ENCODE results near the gene TSFM. TPM values are rescaled to one million over a fixed set of nuclear protein-coding genes. Genes with fewer than 3 reads are reported as not detected.

The TSFM gene
- total and polyA plus RNA-seq, 9 of the 15 experiments (the other 6 are each of a cell fraction or from before 2014, with no cell fraction given): 44.6 to 198 (median 60.2) TPM

DNA sequence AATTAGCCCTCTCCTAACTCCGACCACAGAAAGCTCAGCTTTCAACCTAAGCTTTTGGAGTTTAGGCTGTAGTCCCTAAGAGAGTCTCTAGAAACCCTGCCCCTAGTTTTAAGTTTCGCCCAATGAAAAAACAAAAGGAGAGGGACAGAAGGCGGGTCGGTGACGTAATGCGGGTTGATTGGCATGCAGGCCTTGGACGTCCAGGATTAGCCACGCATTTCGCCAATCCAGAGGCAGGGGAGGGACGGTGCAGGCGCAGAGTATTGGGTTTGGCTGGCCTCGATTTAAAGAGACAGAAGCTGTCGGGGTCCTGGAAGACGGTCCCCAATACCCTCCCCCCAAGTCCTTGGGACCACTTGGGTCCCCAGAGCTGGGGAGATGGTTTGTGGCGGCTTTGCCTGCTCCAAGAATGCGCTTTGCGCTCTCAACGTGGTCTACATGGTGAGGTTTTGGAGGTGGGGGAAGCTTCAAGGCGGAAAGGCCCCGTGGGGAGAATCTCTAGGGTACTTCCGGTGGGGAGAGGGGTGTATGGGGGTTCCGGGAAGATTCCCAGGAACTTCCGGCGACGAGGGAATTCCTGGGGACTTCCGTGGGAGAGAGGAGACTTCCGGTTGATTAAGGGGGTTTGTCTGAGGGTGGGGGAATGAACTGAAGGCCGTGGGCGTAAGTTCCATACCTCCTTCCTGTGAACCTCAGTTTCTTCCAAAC lies 37.7 kb upstream of the TSFM start, which contains the start of gene TSPAN31 (continued):
- TF ChIP-seq, protein P1, sequence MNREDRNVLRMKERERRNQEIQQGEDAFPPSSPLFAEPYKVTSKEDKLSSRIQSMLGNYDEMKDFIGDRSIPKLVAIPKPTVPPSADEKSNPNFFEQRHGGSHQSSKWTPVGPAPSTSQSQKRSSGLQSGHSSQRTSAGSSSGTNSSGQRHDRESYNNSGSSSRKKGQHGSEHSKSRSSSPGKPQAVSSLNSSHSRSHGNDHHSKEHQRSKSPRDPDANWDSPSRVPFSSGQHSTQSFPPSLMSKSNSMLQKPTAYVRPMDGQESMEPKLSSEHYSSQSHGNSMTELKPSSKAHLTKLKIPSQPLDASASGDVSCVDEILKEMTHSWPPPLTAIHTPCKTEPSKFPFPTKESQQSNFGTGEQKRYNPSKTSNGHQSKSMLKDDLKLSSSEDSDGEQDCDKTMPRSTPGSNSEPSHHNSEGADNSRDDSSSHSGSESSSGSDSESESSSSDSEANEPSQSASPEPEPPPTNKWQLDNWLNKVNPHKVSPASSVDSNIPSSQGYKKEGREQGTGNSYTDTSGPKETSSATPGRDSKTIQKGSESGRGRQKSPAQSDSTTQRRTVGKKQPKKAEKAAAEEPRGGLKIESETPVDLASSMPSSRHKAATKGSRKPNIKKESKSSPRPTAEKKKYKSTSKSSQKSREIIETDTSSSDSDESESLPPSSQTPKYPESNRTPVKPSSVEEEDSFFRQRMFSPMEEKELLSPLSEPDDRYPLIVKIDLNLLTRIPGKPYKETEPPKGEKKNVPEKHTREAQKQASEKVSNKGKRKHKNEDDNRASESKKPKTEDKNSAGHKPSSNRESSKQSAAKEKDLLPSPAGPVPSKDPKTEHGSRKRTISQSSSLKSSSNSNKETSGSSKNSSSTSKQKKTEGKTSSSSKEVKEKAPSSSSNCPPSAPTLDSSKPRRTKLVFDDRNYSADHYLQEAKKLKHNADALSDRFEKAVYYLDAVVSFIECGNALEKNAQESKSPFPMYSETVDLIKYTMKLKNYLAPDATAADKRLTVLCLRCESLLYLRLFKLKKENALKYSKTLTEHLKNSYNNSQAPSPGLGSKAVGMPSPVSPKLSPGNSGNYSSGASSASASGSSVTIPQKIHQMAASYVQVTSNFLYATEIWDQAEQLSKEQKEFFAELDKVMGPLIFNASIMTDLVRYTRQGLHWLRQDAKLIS (CRISPR knock-in tag; IDR thresholded peaks at IDR 0.05): no peak; the same call in 1 of the 2 replicates
- TF ChIP-seq, protein P2, sequence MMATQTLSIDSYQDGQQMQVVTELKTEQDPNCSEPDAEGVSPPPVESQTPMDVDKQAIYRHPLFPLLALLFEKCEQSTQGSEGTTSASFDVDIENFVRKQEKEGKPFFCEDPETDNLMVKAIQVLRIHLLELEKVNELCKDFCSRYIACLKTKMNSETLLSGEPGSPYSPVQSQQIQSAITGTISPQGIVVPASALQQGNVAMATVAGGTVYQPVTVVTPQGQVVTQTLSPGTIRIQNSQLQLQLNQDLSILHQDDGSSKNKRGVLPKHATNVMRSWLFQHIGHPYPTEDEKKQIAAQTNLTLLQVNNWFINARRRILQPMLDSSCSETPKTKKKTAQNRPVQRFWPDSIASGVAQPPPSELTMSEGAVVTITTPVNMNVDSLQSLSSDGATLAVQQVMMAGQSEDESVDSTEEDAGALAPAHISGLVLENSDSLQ (IDR thresholded peaks at IDR 0.05): peak; percentile 99
- TF ChIP-seq ZNF584 (CRISPR knock-in tag; IDR thresholded peaks at IDR 0.05; ENCODE audit: low read depth) (peak; percentile 69; the same call in 1 of the 2 replicates), NEUROD1 (IDR thresholded peaks at IDR 0.05; ENCODE audit: borderline replicate concordance, low read depth, low read length, partially characterized antibody) (peak; percentile 64), NBN (IDR thresholded peaks at IDR 0.05; ENCODE audit: low read depth) (0 out of 2 replicates have a peak, but pooled peaks have one; percentile 47), ETV1 (tag; conservative IDR thresholded peaks at IDR 0.05; ENCODE audit: low read depth) (peak; percentile 76), GATAD2A (IDR thresholded peaks at IDR 0.05) (no peak), PCBP1 (IDR thresholded peaks at IDR 0.05; ENCODE audit: low read depth, low read length, poor library complexity, severe bottlenecking) (no peak), ZNF764 (CRISPR knock-in tag; IDR thresholded peaks at IDR 0.05; ENCODE audit: low read depth) (no peak), SFPQ (IDR thresholded peaks at IDR 0.05; ENCODE audit: low read depth, low read length) (no peak), KAT7 (CRISPR knock-in tag; IDR thresholded peaks at IDR 0.05; ENCODE audit: borderline replicate concordance) (peak; percentile 72; the same call in 1 of the 2 replicates), HCFC1 (IDR thresholded peaks at IDR 0.05; ENCODE audit: low read depth, low read length) (no peak; the same call in 1 of the 2 replicates), MYNN (IDR thresholded peaks at IDR 0.05) (peak; percentile 16; the same call in 1 of the 2 replicates), MYNN (CRISPR knock-in tag; IDR thresholded peaks at IDR 0.05) (no peak), ZNF395 (CRISPR knock-in tag; IDR thresholded peaks at IDR 0.05) (no peak)
- TF ChIP-seq, protein P3, sequence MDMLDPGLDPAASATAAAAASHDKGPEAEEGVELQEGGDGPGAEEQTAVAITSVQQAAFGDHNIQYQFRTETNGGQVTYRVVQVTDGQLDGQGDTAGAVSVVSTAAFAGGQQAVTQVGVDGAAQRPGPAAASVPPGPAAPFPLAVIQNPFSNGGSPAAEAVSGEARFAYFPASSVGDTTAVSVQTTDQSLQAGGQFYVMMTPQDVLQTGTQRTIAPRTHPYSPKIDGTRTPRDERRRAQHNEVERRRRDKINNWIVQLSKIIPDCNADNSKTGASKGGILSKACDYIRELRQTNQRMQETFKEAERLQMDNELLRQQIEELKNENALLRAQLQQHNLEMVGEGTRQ (CRISPR knock-in tag; IDR thresholded peaks at IDR 0.05): no peak

Measured in K562 (cell line).